SH-SY5Y (cell line): ENCODE data around the gene ANO6.
A peak's percentile ranks its signal among the peaks of the same experiment; 100 is the strongest.

ENCODE experiments used
- GATA2 ChIP-seq: IDR thresholded peaks from 2 replicates; pipeline ENCODE4 v1.6.1; 2011; ENCODE audit warnings: mild to moderate bottlenecking, low read depth, low read length
- GATA3 ChIP-seq: IDR thresholded peaks from 2 replicates; pipeline ENCODE4 v1.6.1; 2011; ENCODE audit warnings: low read depth, mild to moderate bottlenecking, low read length, moderate library complexity

ANO6 gene

DNA sequence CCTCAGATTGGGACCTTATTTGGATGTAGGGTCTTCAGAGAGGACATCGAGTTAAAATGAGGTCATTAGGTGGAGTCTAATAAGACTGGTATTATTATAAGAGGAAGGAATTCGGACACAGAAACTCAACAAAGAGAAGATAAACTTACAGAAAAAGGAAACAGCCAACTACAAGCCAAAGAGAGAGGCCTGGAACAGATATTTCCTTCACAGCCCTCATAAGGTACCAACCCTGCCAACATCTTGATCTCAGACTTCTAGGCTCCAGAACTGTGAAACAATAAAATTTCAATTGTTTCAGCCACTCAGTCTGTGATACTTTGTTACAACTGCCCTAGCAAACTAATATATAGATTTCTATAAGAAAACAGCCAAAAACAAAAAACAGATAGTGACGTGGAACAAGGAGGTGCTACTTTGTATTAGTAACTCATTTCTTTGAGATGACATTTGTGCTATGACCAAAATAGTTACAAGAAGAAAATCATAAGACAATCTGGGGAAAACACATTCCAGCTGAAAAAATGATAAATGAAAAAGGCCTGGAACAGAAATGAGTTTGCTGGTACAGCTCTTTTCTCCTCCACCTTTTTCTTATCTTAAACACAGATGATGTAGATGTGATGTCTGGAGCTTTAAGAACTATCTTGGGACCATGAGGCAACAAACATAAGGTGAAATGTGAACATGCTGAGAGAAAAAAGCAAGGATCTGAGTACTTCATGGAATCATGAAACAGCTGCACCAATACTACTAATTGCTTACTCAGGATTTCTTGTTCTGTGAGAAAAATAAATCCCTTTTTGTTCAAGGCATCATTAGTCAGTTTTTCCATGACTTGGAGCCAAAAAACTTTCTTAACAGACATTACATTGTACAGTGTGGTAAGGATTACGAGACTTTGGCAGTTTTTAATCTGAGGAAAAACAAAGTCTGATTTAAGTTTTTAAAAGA, 243.2 kb downstream of the ANO6 start:
- TF ChIP-seq GATA3, result no peak
- no peak for TF ChIP-seq GATA2

DNA sequence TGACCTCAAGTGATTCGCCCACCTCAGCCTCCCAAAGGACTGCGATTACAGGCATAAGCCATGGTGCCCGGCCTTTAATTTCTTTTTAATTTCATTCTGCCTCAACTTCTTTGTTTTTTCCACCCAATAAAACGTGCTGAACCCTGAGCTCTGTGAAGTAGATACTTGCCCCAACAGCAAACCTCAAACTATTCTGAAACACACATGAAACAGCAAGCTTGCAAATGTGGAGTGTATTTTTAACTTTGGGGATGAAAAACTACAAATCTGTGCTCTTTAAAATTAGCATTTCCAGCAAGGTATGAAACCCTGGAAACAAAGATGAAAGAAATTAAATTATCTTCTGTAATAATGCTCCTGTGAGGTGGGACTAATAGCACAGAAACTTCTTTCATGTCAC, 246.6 kb downstream of the ANO6 start:
- no peak for TF ChIP-seq GATA3
- TF ChIP-seq GATA2, result no peak

DNA sequence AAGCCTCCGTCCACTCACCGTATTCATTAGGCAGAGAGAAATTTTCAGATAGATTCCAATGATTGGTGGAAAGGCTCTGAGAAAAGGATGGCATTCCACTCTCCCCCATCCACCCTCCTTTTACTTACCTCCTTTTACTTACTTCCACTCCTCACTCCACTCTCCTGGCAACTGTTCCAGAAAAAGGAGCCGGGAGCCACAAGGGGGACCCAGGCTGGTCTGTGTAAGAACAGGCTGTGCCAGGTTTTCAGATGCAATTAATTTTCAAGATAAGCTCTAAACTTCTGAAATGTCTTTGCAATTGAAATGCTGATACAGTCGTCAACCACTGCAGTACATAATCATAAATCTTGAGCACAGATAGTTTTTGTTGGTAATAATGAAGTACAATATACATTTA, 248.8 kb downstream of the ANO6 start:
- TF ChIP-seq GATA3 (no peak), GATA2 (0 out of 2 replicates have a peak, but pooled peaks have one; percentile 27)

DNA sequence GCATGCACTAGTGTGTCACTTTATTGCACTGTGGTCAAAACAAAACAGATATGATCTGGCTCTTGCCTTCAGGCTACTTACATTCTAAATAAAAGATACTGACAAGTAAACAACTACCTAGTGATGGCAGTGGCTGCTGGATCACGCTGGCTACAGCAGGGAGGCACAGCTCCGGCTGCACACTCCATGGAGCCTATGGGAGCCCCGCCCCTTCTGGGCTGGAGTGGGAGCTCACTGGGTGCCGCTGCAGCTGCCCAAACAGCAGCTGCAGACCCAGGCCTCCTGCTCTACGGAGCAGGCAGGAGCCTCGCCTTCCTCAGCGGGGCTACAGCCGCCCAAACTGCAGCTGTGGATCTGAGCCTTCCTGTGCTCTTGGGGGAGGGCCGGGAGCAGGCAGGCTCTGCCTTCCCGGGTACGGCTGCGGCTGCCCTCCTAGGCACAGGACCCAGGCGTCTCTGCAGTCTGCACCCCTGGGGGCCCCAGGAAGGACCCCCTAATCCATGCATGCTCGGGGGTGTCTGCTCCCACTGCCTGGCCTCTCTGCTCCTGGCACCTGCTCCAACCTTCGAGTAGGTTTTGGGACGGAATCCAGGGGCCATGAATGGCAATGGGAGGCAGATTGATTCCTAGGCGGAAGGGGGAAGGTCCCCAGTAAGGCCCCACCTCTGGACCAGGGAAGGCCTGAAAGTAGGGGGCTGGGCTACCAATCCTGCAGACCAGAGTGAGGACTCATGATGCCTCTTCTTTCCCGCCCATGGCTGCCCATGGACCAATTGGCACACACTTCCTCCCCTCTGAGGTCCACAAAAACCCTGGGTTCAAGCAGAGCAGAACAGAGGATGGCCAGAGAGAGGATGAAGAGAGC, 253.1 kb downstream of the ANO6 start:
- TF ChIP-seq GATA3 (no peak), GATA2 (no peak)

DNA sequence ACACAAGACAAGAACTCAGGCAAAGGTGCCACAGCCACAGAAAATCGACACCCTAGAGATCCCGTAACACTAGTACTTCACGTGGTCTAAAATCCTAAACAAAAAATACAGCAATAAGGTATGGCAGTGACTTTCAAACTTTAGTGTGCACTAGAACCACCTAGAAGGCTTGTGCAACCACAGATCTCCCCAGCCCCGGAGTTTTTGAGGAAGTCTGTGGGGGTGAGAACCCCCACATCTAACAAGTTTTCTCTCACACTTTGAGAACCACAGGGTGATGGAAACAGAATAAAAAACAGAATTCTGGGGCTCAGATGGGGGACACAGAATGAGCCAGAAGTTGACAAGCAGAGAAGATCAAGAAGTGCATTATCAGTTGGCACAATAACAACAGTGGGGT, 254.0 kb downstream of the ANO6 start:
- no peak for TF ChIP-seq GATA2
- TF ChIP-seq GATA3, result no peak

DNA sequence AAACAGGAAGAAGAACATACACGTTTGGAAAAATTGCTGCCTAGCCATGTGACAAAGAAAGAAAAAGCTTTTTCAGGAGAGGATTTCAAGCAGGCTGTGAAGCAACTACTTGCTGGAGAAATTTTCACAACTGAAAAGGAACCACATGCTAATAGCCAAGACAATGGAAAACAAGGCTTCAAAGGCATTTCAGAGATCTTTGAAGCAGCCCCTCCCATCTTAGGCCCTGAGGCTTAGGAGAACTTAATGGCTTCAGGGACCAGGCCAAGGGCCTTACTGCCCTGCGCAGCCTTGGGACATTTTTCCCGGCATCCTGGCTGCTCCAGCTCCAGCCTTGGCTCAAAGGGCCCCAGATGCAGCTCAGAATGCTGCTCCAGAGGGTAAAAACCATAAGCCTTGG, 257.7 kb downstream of the ANO6 start:
- no peak for TF ChIP-seq GATA3
- TF ChIP-seq GATA2, result no peak

DNA sequence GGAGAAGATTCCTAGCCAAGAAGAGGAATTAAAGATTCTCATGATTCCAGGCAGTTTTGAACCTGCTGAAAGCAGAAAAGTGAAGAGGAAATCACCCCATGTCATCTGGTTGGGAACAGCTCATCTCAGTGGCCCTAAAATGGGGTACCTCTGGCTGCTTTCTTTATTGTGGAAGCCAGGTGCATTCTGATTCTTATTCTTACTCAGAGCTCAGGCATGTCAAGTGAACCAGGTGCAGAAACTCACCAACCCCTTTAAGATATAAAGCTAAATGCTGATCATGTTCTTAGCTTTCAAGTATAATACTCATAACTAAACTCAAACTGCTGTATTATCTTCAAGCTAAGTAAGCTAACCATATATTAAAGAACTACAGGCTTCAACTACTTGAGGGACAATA, 259.7 kb downstream of the ANO6 start:
- no peak for TF ChIP-seq GATA3
- no peak for TF ChIP-seq GATA2

DNA sequence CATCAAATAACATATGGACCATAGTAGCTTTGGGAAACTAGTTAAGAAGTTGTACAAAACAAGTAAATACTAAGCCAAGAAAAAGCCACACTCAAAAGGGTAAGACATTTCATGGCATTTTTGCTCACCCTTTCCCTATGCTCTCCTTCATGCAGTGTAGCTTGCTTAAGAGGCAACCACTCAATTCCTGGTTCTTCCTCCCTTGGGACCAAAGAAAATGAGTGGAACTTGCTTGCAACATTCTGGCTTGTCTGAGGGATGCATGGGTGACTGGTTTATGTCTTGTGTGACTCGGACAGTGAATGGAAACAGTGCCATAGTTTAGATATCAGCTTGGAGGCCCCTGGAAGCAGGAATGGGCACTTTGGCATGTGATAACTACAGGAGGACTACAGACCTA, 261.6 kb downstream of the ANO6 start:
- TF ChIP-seq GATA3, result no peak
- TF ChIP-seq GATA2, result no peak

DNA sequence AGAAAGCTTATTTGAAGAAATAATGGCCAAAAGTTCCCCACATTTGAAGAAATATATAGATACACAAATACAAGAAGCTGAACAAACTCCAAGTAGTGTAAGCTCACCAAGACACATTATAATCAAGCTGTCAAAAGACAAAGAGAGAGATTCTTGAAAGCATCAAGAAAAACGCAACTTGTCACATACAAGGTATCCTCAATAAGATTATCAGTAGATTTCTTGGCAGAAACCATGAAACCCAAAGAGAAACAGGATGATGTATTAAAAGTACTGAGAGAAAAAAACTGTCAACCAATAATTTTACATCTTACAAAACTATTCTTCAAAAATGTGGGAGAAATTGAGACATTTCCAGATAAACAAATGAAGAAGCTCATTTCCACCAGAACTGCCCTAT, 263.0 kb downstream of the ANO6 start:
- TF ChIP-seq GATA2 (no peak), GATA3 (no peak)

DNA sequence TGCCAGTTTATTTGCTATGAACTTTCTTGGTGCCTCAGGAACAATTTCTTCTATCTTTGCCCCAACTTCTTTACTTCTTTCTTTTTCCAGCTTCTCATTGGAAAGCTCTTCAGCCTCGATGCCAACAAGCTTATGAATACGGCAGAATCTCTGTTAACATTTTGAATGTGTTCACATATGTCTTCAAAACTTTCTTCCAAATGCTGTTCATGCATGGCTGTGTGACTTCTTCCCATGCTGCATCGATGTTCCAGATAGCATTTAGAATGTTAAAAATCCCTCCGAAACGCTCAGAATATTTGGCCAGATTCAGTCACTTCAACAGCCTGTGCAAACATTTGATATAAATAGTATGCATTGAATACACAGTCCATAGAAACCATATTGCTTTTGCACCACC, 265.9 kb downstream of the ANO6 start:
- no peak for TF ChIP-seq GATA3

DNA sequence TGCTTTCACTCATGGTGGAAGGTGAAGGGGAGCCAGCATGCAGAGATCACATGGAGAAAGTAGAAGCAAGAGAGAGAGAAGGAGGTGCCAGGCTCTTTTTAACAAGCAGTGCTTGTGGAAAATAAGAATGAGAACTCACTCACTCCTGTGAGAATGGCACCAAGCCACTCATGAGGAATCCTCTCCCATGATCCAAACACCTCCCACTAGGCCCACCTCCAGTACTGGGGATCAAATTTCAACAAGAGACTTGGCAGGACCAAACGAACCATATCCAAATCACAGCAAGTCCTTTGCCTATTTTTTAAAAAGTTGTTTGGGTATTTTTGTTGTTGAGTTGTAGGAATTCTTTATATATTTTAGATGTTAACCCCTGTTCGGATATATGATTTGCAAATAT, 267.7 kb downstream of the ANO6 start:
- TF ChIP-seq GATA2 (no peak), GATA3 (no peak)
